ENCODE measurements around the gene R3HDM2. TPM values are rescaled to one million over a fixed set of nuclear protein-coding genes. Genes with fewer than 3 reads are reported as not detected.
A peak's percentile ranks its signal among the peaks of the same experiment; 100 is the strongest.
"Not testable (repeated sequence)": the region's sequence is repeated elsewhere in the genome, so short reads cannot be mapped to it uniquely, and the experiment has no call there.

The R3HDM2 gene
- total RNA-seq, 1 experiment from 2014 or later, result 14.2 TPM

GRCh38 chr12:57415088-57415487, 15.8 kb downstream of the R3HDM2 start:
- H3K4me1 ChIP-seq (replicated peaks), result peaks cover 9% of the 10 kb centered on the region
- no peak overlapping the region for H3K27ac ChIP-seq
- peak in 1 of 2 experiments; percentile 66 for DNase-seq (ENCODE audit: low read depth in 1 of 2, low spot score in 2 of 2)
- H3K9me3 ChIP-seq (replicated peaks), result no peaks in the 10 kb centered on the region; the same call in 1 of the 2 replicates
- H3K4me3 ChIP-seq, result no peak overlapping the region
- no peaks in the 10 kb centered on the region for H3K27me3 ChIP-seq (replicated peaks)
- peaks cover 35% of the 10 kb centered on the region for H3K36me3 ChIP-seq

GRCh38 chr12:57414160-57414559, 16.7 kb downstream of the R3HDM2 start:
- not testable (repeated sequence) for H3K27ac ChIP-seq; H3K9me3 ChIP-seq (replicated peaks); H3K4me3 ChIP-seq; H3K4me1 ChIP-seq (replicated peaks); H3K27me3 ChIP-seq (replicated peaks)
- DNase-seq (ENCODE audit: low read depth in 1 of 2, low spot score in 2 of 2), result peak; percentile 66 to 84
- peaks cover 27% of the 10 kb centered on the region for H3K36me3 ChIP-seq

GRCh38 chr12:57410534-57410933, 20.3 kb downstream of the R3HDM2 start:
- DNase-seq (ENCODE audit: low read depth in 1 of 2, low spot score in 2 of 2), result peak in 1 of 2 experiments; percentile 85
- Histone ChIP-seq H3K9me3 (replicated peaks) (no peaks in the 10 kb centered on the region; the same call in 1 of the 2 replicates), H3K4me1 (replicated peaks) (no peaks in the 10 kb centered on the region), H3K36me3 (peaks cover 17% of the 10 kb centered on the region), H3K27me3 (replicated peaks) (no peaks in the 10 kb centered on the region), H3K27ac (no peak overlapping the region), H3K4me3 (no peak overlapping the region)

- Histone ChIP-seq H3K27me3 (replicated peaks) (no peaks in the 10 kb centered on the region), H3K9me3 (replicated peaks) (no peaks in the 10 kb centered on the region), H3K4me1 (replicated peaks) (no peaks in the 10 kb centered on the region), H3K4me3 (no peak overlapping the region), H3K36me3 (peaks cover 7% of the 10 kb centered on the region; the same call in 1 of the 2 replicates), H3K27ac (no peak overlapping the region)
- DNase-seq (ENCODE audit: low read depth in 1 of 2, low spot score in 2 of 2), result peak; percentile 67 to 84
These were observed 25.7 kb downstream of the R3HDM2 start for GRCh38 chr12:57404966-57405640.

GRCh38 chr12:57402156-57402555, 28.7 kb downstream of the R3HDM2 start:
- peaks cover 20% of the 10 kb centered on the region for H3K36me3 ChIP-seq
- H3K27ac ChIP-seq; DNase-seq (ENCODE audit: low read depth in 1 of 2, low spot score in 2 of 2): not testable (repeated sequence)

GRCh38 chr12:57401165-57401564, 29.7 kb downstream of the R3HDM2 start:
- Histone ChIP-seq H3K4me1 (replicated peaks) (peaks cover 6% of the 10 kb centered on the region), H3K4me3 (no peak overlapping the region), H3K27ac (no peak overlapping the region), H3K36me3 (peaks cover 25% of the 10 kb centered on the region), H3K27me3 (replicated peaks) (no peaks in the 10 kb centered on the region), H3K9me3 (replicated peaks) (no peaks in the 10 kb centered on the region)
- DNase-seq (ENCODE audit: low read depth in 1 of 2, low spot score in 2 of 2), result peak; percentile 68 to 89

More at GRCh38 chr12:57402156-57402555, 28.7 kb downstream of the R3HDM2 start:
- H3K9me3 ChIP-seq (replicated peaks); H3K4me3 ChIP-seq; H3K27me3 ChIP-seq (replicated peaks); H3K4me1 ChIP-seq (replicated peaks): not testable (repeated sequence)

GRCh38 chr12:57399718-57400463, 31.0 kb downstream of the R3HDM2 start:
- not testable (repeated sequence) for H3K27me3 ChIP-seq (replicated peaks); H3K9me3 ChIP-seq (replicated peaks); H3K4me1 ChIP-seq (replicated peaks); H3K4me3 ChIP-seq; H3K27ac ChIP-seq
- peaks cover 33% of the 10 kb centered on the region for H3K36me3 ChIP-seq
- peak in 1 of 2 experiments; percentile 89 for DNase-seq (ENCODE audit: low read depth in 1 of 2, low spot score in 2 of 2)

- Histone ChIP-seq H3K27ac (no peak overlapping the region), H3K27me3 (replicated peaks) (no peaks in the 10 kb centered on the region), H3K4me3 (no peak overlapping the region), H3K9me3 (replicated peaks) (no peaks in the 10 kb centered on the region), H3K36me3 (peaks cover 51% of the 10 kb centered on the region), H3K4me1 (replicated peaks) (peaks cover 6% of the 10 kb centered on the region)
- DNase-seq (ENCODE audit: low read depth in 1 of 2, low spot score in 2 of 2), result peak; percentile 67 to 68
These were observed 33.4 kb downstream of the R3HDM2 start for GRCh38 chr12:57397441-57397840.

GRCh38 chr12:57395121-57395520, 35.7 kb downstream of the R3HDM2 start:
- no peaks in the 10 kb centered on the region for H3K27me3 ChIP-seq (replicated peaks)
- H3K4me1 ChIP-seq (replicated peaks), result peaks cover 10% of the 10 kb centered on the region
- peak in 1 of 2 experiments; percentile 92 for DNase-seq (ENCODE audit: low read depth in 1 of 2, low spot score in 2 of 2)
- no peak overlapping the region for H3K27ac ChIP-seq
- H3K4me3 ChIP-seq, result no peak overlapping the region
- no peaks in the 10 kb centered on the region for H3K9me3 ChIP-seq (replicated peaks)
- peaks cover 72% of the 10 kb centered on the region for H3K36me3 ChIP-seq

- Histone ChIP-seq H3K27me3 (replicated peaks) (no peaks in the 10 kb centered on the region), H3K36me3 (peaks cover 68% of the 10 kb centered on the region), H3K27ac (peak overlapping the region; percentile 50), H3K4me1 (replicated peaks) (peaks cover 26% of the 10 kb centered on the region), H3K4me3 (no peak overlapping the region), H3K9me3 (replicated peaks) (no peaks in the 10 kb centered on the region)
- DNase-seq (ENCODE audit: low read depth in 1 of 2, low spot score in 2 of 2), result peak in 1 of 2 experiments; percentile 72
These were observed 40.7 kb downstream of the R3HDM2 start for GRCh38 chr12:57390174-57390573.

- Histone ChIP-seq H3K27ac (peak overlapping the region; percentile 50), H3K4me3 (no peak overlapping the region), H3K4me1 (replicated peaks) (peaks cover 26% of the 10 kb centered on the region), H3K9me3 (replicated peaks) (no peaks in the 10 kb centered on the region), H3K27me3 (replicated peaks) (no peaks in the 10 kb centered on the region), H3K36me3 (peaks cover 58% of the 10 kb centered on the region)
- DNase-seq (ENCODE audit: low read depth in 1 of 2, low spot score in 2 of 2), result peak in 1 of 2 experiments; percentile 98
These were observed 41.8 kb downstream of the R3HDM2 start for GRCh38 chr12:57389033-57389432.

GRCh38 chr12:57388425-57388824, 42.4 kb downstream of the R3HDM2 start:
- DNase-seq (ENCODE audit: low read depth in 1 of 2, low spot score in 2 of 2), result peak in 1 of 2 experiments; percentile 89
- H3K9me3 ChIP-seq (replicated peaks), result no peaks in the 10 kb centered on the region
- peaks cover 26% of the 10 kb centered on the region for H3K4me1 ChIP-seq (replicated peaks)
- H3K27ac ChIP-seq, result peak overlapping the region; percentile 50
- no peaks in the 10 kb centered on the region for H3K27me3 ChIP-seq (replicated peaks)
- H3K36me3 ChIP-seq, result peaks cover 55% of the 10 kb centered on the region
- H3K4me3 ChIP-seq, result no peak overlapping the region

- Histone ChIP-seq H3K36me3 (peaks cover 44% of the 10 kb centered on the region), H3K9me3 (replicated peaks) (no peaks in the 10 kb centered on the region), H3K27me3 (replicated peaks) (no peaks in the 10 kb centered on the region), H3K4me1 (replicated peaks) (peaks cover 31% of the 10 kb centered on the region), H3K4me3 (no peak overlapping the region), H3K27ac (no peak overlapping the region)
- peak in 1 of 2 experiments; percentile 96 for DNase-seq (ENCODE audit: low read depth in 1 of 2, low spot score in 2 of 2)
These were observed 44.6 kb downstream of the R3HDM2 start for GRCh38 chr12:57386187-57386720.

- Histone ChIP-seq H3K9me3 (replicated peaks) (no peaks in the 10 kb centered on the region), H3K27me3 (replicated peaks) (no peaks in the 10 kb centered on the region), H3K4me1 (replicated peaks) (peaks cover 31% of the 10 kb centered on the region), H3K27ac (no peak overlapping the region), H3K36me3 (peaks cover 44% of the 10 kb centered on the region), H3K4me3 (no peak overlapping the region)
- DNase-seq (ENCODE audit: low read depth in 1 of 2, low spot score in 2 of 2), result peak in 1 of 2 experiments; percentile 88
These were observed 45.3 kb downstream of the R3HDM2 start for GRCh38 chr12:57385586-57385985.

Data from SJSA1 (cell line).